Measurements from ENCODE around the gene MAP3K14.
A peak's percentile ranks its signal among the peaks of the same experiment; 100 is the strongest.

The MAP3K14 gene

DNA sequence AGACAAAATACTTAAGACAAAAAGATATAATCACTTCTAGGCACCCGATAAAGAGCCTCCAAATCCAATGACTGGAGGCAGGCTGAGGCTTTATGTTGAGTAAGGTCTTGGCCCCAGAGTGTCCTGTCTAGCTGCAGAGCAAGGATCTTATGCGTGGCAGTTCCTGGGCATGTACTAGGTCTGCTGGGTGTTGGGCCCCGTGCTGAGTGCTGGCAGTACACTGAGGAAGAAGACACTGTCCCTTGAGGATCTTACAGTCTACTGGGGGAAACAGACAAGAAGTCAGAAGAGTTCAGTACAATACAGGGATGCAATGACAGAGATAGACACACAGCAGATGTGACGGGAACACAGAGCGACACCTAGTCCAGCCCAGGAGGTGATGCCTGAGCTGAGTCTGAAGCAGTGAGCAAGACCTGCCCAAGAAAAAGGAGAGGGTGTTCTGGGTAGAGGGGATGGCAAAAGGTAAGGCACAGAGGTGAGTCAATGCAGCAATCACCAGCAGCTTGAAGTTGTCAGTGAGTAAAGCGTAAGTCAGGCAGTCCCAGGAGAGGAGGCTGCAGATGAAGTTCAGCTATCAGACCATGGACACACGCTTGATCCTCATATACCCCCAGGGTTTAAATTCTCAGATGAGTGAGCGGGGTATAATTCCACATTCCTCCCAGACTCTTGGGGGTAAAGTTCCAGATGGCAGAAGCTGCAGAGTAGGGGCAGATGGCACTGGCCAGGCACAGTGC, 18.1 kb downstream of the MAP3K14 start:
- DNase-seq: no peak

DNA sequence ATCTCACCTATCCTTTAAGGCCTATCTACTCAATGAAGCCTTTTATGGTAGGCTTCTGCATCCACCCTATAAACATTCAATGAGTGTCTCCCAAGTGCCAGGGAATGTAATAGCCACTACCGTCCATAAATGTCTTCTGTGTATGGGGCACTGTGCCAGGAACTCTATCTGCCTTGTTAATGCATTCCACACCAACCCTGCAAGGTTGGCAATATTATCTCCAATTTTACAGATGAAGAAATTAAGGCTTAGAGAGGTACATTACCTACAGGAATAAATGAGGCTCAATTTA, 20.0 kb downstream of the MAP3K14 start:
- DNase-seq: no peak

DNA sequence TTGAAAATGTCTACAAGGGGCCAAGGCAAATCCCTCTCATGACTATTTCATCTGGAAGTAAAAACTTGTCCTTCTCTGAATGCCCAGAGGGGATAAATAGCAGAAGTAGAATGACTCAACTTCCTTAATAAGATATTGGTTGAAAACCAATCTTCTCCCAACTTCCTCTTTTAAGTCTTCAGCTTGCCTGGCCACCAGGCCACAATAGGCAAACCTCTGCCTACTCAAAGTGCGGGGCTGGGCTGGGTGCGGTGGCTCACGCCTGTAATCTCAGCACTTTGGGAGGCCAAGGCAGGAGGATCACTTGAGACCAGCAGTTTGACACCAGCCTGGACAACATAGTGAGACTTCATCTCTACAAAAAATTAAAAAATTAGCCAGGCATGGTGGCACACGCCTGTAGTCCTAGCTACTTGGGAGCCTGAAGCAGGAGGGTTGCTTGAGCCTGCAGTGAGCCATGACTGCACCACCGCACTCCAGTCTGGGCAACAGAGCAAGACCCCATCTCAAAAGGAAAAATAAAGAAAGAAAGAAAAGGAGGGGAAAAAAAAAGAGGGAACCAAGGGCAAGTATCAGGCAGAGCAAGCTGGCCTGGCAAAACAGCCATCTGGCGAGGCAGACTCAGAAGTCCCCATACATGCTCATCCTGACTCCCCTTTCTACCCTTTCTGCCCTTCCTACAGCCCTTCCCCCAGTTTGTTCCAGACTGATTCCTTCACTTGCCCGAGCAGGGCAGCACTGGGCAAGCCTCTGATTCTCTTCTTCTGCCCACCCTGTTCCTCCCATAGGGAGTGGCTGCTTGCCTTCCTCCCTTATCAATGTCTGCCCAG, 20.6 kb downstream of the MAP3K14 start:
- no peak for DNase-seq

DNA sequence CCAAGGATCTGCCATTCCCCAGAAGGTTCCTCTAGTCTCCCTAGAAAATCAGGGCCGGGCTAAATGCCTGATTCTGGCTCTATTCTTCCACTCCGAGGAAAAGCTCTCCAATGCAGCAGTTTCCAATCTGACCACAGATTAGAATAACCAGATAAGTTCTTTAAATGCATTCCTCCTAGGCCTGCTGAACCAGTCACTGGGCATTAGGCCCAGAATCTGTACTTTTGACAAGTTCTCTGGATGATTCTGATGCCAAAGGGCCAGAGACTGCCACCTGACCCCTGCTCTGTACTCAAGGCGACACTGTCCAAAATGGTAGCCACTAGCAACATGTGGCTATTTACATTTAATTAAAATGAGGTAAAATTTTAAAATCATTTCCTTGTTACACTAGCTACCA, 22.3 kb downstream of the MAP3K14 start:
- no peak for DNase-seq

DNA sequence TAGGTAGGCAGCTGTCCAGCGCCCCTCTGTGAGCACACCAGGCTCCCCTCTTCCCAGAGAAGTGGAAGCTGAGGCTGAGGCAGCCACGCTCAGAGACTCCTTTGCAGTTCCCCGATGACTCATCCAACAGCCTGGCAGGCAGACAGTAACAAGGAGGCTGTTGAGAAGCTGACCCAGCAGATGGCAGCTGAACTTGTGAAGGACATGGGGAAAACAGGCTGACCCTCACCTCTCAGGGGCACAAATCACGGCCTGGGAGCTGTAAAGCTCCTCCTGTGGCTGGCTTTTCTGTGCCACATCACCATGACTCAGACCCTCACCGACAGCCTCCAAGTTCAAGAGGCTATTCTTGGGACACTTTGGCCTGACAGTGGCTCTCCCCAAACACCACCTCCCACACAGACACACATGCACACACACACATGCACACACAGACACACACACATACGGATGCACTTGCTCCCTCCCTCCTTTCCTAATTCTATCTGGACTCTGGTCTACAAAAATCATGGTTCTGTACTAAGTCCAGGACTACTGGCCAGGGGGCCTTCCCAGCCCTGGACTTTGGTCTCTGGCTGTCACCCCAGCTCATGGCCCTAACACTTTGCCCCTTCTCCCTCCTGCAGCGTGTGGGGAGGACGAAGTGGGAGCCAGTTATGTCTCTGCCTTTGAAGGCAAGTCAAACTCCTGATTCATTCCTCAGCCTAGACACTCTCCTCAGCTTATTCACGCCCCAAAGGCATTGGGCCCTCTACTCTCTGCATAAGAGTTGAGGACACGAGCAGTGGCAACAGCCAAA, 23.2 kb downstream of the MAP3K14 start:
- DNase-seq: no peak

DNA sequence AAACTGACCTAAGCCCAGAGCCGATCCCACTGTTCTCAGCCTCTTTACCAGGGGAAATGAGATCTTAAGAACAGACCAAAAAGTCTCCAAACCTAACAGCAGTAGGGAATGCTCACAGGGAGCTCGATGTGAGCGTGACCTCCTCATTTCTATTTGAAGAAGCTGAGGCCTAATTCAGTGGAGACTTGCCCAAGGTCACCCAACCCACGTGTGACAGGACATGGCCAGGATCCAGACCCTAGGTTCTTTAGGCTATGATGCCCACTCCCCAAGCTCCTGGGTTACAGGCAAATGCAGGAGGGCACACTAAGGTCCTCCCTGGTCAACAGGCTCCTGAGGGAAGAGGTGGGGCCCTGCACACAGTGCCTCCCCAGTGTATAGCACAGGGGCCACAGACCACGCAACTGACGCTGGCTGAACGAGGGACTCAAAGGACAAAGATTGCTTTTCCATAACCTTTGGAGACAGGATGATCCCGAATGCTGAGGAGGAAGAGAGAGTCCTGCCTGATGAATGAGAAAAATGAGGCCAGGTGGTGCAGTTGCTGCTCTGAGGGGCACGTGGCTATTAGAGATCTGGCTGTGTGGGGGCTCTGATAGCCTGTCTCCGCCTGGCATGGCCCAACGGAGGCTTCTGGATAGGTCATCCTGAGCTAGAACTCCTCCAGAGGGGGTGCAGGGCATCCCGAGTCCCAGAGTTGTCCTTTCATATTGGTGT, 24.0 kb downstream of the MAP3K14 start:
- DNase-seq: no peak

DNA sequence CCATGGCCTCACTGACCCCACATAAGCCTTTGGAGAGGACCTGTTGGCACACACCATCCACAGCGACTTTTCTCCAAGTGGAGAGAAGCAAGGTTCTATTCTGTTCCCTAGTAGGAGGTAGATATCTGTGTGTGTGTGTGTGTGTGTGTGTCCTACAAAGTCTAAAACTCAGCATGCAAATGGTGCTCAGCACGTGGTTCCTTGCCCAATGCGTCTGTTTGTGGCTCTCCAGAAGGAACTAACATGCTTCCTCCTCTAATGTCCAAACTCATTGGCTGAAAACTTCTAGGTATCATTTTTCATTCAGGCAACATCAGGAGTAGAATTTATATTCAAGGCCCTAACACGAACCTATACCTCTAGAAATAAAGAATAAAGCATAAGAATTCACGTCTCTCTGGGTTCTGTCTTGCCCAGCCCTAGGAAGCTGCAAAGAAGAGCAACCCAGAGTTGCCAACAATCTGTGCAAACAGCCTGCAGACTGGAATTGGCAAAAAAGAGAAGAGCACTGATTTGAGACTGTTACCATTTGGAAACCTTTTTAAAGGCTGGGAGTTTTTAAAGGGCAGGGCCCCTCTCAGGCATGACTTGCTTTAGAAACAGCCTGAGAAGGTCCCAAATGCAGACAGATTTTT, 25.5 kb downstream of the MAP3K14 start:
- no peak for DNase-seq

DNA sequence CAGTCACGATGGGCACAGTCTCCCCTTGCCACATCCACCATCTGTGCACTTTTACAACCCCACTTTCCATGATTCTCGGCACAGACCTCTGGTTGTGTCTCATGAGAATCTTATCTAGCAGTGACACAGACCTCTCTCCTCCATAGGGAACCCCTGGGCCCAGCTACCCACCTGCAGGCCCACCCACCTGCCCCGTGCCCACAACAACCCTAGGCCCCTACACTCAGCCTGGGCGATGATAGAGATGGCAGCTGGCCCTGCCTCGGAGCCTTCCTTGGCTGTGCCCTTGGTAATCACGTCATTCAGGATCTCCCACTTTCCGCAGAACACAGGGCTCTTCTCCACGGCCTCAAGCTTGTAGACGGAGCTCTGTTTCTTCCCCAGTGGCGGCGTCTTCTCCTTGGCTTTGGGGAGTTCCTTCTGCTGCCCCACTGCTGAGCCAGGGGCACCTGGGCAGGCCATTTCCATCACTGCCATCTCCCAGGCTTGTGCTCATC, 26.5 kb downstream of the MAP3K14 start:
- DNase-seq: no peak

DNA sequence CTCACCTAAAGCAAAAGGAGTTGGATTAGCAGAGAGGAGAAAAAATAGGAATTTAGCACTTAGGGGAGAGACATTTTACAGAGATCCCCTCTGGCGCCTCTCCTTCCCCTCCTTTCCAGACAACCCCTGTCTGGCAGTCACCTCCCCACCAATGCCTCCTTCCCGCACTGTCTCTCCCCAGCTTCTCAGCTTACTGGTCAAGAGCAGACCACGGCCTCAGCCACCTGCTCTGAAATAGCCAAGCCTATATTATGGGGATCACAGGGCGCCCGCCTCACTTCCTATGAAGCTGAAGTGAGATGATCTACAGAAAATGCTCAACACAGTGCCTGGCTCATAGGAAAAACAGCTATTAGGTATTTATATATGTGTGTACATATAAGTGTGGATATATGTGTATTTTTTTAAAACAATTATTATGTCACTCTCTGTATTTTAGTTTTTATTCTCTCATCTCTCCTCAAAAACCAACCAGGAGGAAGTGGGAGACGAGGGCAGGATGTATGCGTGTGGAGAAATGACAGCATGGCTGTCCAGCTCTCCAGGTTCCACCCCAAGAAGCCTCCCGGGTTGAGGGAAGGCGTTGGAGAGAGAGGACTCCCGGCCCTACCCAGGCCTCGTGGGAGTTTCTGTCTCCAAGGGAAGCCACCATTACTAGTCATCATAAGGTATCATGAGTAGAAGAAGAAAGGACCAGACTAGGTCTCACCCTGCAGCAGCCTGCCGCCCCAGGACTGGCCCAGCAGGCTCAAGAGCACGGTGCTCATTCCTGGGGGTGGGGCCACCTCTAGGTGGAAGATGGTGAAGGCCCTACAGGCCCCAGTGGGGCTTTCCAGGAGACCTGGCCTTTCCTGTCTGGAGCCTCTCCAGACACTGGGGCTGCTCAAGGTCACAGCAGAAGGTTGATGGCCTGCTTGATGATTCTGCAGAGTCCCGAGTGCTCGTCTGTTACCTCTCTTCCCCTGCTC, 27.2 kb downstream of the MAP3K14 start:
- no peak for DNase-seq

DNA sequence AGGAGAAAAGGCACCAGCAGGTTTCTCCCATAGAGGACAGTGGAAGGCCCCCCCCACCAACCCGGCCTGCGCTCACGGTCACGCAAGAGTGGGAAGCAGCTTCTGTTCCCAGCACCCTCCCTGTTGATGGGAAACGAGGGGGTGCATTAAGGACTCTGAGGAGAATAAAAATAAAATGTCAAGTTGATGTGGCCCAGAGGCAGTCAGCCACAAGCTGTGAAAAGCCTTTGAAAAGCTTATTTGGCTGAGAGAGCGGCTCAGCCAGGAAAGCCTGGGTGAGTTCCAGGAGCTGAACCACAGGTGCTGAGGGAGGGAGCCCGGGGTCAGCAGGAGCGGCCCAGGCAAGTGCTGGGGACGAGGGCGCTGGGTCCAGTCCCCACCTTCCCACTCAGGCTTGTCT, 28.0 kb downstream of the MAP3K14 start:
- DNase-seq: no peak

DNA sequence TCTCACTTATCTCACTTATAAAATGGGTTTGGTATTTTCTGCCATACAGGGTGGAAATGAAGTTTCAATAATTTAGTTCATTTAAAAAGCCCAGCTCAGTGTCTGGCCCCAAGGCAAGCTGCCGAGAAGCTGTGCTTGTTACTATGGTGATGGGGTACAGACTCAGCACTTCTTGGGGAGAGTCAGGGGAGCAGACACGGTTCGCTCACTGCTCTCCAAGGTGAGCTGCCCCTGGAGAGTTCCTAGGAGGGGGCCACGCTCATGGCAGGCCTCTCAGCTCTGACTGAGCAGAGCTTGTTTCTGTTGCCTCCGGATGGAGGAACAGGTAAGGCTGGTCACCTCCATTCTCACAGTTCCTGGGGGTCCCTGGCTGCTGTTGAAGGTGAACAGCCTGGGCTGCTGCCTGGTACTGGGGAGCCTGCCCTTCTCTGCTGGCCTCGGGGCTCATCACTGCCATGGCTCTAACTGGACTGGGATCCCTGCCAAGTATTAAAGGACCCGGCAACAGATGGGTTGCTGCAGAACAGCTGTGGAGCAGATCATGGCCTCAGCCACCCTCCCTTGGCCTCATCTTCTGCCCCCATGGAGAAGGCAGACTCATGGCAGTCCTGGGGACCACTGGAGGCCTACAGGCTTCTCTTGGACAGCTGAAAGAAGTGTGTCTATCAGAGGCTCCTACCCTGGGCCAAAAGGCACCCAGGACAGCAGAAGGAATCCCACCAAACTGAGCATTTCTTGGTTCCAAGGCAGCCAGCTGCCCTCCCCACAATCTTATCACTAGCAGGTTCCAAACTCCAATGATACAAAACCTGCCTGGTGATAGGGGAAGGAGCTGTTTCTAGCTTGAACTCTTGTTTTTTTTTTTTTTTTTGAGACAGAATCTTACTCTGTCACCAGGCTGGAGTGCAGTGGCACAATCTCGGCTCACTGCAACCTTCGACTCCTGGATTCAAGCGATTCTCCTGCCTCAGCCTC, 29.0 kb downstream of the MAP3K14 start:
- no peak for DNase-seq

DNA sequence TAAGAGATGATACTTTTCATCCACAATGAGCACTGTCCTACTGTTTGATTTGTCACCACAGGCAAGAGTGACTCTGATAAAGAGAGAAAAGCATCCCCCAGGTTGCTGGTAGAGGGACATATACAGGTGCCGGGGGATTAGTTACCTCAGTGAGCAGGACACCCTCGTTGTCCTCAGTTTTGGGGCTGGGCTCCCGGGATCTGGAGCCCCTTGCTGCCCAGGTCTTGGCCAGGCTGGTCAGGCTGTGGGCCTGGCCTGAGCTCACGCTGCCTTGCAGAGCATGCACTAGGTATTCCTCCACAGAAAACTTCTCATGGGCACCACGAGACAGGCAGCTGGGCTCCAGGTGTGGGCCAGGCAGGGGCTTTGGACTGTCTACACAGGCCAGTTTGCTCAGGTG, 30.5 kb downstream of the MAP3K14 start:
- DNase-seq: no peak

DNA sequence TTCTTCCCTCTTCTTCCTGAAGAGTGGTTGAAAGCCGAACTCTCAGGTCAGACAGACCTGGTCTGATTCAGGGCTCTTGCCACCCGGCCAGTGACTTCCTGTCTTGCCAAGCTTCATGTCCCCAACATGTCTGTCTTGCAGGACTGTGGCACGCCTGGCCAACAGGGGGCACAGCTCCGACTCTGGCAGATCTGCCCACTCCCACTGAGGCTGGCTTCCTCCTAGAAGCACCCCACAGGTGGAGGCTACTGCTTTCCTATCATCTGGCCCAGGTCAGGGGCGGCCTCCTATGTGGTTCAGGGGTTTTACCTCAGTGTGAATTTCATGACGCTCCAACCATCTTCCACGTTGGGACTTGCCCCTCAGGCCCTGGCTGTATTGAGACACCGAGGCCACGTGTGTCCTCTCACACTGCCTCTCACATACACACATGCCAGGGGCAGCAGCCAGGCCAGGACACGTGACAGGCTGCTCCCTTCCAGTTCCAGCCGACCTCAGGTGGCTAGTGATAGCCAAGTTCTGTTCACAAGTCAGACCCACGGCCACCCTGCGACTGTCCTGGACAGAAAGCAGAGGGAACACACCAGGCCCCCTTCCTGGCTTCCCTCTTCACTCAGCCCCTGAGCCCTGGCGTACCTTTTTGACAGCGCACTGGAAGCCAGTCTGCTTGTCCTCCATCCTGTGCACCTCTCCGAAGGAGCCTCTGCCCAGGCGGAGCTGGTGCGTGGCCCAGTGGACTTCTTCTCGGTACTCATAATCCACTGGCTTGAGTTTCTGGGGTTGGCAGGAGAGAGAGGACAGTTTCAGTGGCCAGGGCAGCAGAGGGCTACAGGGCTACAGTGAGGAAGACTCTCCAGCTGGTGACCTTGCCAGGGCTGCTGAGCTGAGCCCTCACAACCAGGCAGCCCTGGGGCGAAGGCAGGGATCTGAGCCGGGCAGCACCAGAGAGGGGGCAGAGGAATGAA, 32.4 kb downstream of the MAP3K14 start:
- DNase-seq: peak; percentile 55

DNA sequence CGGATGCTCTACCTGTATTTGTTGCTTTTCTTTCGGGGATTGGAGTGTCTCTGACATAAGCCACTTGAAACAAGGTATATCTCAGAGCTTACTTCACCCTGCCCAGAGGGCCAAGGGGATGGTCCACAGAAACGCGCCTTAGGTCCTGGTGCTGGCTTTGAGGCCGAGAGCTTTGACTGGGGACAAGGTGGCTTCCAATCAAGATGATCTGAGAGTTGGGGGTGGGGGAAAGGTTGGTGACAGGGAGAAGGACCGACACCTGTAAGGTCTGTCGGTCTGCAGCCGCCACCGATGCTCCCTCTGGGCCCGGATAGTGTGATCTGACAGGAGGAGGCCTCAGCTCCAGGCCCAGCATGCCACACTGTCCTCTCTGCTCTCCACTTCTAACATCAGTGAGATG, 33.1 kb downstream of the MAP3K14 start:
- DNase-seq: no peak

DNA sequence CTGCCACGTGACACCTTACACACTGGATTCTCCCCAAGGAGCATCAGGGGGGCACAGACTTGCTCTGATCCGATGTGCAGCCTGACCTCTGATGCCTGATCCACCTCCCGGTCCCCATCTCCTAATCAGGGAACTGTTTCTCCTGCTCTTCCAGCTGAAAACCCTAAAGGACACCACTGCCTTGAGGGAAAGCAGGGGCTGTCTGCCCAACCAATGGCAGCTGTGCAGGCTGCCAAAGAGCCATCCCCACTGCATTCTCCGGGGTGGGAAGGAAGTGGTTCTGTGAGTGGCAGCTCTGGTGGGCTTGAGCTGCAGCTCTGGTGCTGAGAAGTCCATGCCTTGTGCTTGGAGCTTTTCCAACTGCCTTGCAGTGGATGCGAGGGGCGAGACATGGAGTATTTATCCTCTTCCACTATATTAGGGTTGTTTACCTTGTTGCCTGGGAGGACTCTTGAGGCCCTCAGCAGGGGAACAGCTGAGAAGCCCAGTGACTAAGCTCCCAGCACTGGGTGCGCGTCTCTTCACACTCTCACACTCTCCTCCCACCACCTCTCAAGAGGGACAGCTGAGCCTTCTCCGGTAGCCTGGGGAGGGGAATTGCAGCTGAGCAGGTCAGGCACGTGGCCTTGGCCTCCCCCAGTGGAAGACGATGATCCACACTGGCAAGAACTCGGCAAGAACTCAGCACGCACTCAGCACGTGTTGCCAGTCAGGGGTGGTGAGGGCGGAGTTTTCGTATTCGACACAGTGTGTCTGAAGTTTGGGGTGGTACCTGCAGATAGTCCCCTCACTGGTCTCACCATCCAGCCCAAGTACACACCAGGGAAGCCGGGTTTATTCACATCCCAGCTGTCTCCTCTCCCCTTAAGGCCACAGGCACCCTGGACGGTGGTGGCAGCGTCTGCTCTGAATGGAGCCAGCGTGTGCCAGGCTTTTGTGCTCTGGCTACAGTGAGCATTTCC, 33.9 kb downstream of the MAP3K14 start:
- no peak for DNase-seq

DNA sequence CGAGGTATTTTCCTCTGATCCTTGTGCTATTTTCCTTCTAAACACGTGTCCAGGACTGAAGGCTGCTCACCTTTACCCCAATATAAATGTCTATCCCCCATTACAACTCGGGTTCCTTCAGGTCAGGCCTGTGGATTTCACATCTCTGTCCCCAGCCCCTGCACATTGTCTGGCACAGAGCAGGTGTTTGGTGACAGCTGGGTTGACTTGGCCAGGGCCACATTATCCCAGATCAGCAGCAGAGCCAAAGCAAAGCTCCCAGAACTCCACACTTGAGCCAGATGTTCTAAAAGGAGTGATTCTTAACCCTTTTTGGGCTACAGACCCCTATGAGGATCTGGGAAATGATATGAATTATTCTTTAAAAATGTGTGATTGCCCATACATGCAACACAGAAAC, 36.9 kb downstream of the MAP3K14 start:
- no peak for DNase-seq

DNA sequence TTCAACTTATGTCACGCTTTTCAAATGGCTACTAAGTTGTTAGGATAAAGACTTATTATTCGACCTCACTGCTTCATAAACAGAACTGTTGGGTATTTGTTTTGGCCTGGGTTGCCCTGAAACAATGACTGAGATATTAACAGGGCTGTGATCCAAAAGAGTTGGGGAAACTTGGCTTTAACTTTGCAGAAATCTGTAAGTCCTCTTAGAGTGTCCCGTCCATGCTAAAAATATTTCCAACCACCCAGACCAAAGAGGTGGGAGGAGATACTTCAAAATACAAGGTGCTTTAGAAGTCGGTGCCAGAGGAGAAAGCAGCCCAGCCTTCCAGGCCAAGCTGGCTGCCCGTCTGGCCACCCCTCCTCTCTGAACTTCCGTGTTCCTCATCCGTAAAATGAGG, 38.8 kb downstream of the MAP3K14 start:
- no peak for DNase-seq

Measured in activated naive CD4-positive, alpha-beta T cell treated with anti-CD3 and anti-CD28 coated beads, Interleukin-2, amount 50 U/mL, for 16 hours (primary cell).